ENCODE measurements around the gene POTEF.
"Not testable (repeated sequence)": the region's sequence is repeated elsewhere in the genome, so short reads cannot be mapped to it uniquely, and the experiment has no call there.

DNA sequence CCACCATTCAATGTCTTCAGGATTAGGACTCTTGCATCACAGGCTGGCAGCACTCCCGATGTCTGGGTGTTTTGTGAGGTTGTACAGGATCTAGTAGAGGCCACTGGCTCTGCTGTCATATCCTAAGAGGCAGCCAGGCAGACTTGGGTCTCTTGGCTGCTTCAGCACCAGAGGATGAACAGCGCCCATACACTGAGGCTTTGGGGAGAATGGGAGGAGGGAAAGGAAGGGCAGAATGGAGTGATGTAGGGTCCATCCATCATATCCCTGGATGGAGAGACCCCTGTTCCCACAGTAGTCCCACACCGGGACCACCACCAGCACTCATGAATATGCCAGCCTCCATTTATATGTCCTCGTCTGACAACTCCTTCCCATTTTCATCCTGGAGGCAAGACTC lies 80.6 kb downstream of the POTEF start:
- TF ChIP-seq, protein P1, sequence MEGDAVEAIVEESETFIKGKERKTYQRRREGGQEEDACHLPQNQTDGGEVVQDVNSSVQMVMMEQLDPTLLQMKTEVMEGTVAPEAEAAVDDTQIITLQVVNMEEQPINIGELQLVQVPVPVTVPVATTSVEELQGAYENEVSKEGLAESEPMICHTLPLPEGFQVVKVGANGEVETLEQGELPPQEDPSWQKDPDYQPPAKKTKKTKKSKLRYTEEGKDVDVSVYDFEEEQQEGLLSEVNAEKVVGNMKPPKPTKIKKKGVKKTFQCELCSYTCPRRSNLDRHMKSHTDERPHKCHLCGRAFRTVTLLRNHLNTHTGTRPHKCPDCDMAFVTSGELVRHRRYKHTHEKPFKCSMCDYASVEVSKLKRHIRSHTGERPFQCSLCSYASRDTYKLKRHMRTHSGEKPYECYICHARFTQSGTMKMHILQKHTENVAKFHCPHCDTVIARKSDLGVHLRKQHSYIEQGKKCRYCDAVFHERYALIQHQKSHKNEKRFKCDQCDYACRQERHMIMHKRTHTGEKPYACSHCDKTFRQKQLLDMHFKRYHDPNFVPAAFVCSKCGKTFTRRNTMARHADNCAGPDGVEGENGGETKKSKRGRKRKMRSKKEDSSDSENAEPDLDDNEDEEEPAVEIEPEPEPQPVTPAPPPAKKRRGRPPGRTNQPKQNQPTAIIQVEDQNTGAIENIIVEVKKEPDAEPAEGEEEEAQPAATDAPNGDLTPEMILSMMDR (optimal IDR thresholded peaks at IDR 0.05 in 1 of 3, IDR thresholded peaks at IDR 0.05 in 1 of 3, conservative IDR thresholded peaks at IDR 0.05 in 1 of 3; ENCODE audit: extremely low read depth in 1 of 3, insufficient read depth in 2 of 3, low read length in 3 of 3) = not testable (repeated sequence)
- not testable (repeated sequence) for TF ChIP-seq EZH2 (IDR thresholded peaks at IDR 0.05; ENCODE audit: low read length)

All from keratinocyte (primary cell).